HFF-Myc (cell line): ENCODE results near the gene PASK.

Experiments
- DNase-seq: peaks from one replicate; pipeline ENCODE4 v3.0.0-alpha.2; 2011; ENCODE audit warnings: low read depth; ENCODE audit errors: extremely low read depth
- H3K4me3 ChIP-seq: replicated peaks from 2 replicates; pipeline ENCODE4 v1.5.1; 2011; ENCODE audit warnings: low read depth, mild to moderate bottlenecking, control low read depth, low read length
- TF ChIP-seq, protein P1 (sequence below): IDR thresholded peaks from 2 replicates; pipeline ENCODE4 v1.5.1; 2012; ENCODE audit warnings: mild to moderate bottlenecking, low read depth, low read length, control low read depth; ENCODE audit errors: missing control alignments

Gene PASK

GRCh38 chr2:241084856-241085444, 64.3 kb downstream of the PASK start:
- DNase-seq = no peak
- H3K4me3 ChIP-seq = no peak overlapping the region
- TF ChIP-seq, protein P1, sequence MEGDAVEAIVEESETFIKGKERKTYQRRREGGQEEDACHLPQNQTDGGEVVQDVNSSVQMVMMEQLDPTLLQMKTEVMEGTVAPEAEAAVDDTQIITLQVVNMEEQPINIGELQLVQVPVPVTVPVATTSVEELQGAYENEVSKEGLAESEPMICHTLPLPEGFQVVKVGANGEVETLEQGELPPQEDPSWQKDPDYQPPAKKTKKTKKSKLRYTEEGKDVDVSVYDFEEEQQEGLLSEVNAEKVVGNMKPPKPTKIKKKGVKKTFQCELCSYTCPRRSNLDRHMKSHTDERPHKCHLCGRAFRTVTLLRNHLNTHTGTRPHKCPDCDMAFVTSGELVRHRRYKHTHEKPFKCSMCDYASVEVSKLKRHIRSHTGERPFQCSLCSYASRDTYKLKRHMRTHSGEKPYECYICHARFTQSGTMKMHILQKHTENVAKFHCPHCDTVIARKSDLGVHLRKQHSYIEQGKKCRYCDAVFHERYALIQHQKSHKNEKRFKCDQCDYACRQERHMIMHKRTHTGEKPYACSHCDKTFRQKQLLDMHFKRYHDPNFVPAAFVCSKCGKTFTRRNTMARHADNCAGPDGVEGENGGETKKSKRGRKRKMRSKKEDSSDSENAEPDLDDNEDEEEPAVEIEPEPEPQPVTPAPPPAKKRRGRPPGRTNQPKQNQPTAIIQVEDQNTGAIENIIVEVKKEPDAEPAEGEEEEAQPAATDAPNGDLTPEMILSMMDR = no peak

DNA sequence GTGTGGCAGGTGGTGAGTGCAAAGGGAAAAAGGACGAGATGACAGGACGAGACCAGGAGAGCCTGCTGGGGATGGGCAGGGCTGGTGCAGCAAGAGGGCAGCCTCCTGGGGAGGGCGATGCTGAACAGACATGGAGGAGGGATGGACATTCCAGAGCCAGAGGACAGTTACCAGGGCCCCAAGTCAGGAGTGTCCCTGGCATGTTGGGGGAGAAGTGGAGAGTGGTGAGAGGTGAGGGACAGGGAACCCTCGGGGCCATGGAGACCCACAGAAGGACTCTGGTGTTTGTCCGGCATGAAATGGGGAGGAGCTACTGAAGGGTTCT, 66.2 kb downstream of the PASK start:
- TF ChIP-seq, protein P1 = no peak
- no peak overlapping the region for H3K4me3 ChIP-seq
- no peak for DNase-seq

- TF ChIP-seq, protein P1 = no peak
- no peak overlapping the region for H3K4me3 ChIP-seq
- DNase-seq = no peak
These were observed 66.8 kb downstream of the PASK start for GRCh38 chr2:241082341-241083090.

GRCh38 chr2:241081643-241082340, 67.5 kb downstream of the PASK start:
- TF ChIP-seq, protein P1 = no peak
- no peak for DNase-seq
- H3K4me3 ChIP-seq = no peak overlapping the region

DNA sequence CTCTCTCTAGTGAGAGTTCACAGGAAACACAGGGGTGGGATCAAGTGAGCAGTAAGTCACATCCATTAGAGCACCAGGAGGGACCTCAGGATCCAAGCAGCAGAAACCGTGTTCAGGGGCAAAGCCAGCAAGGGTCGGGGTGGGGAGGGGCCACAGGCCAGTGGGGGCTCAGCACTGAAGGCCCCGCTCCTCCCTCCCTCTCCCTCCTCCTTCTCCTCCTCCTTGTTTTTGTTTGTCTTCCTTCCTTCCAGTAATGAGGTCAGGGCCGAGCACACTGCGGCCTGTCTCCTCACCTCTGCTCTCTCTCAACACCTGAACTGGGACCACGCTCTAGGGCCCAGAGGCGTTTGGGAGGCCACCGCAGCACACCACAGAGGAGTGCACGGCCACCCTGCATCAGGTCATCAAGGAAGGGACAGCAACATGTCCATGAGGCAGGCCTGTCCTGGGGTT, 68.1 kb downstream of the PASK start:
- DNase-seq = no peak
- TF ChIP-seq, protein P1 = no peak
- H3K4me3 ChIP-seq = no peak overlapping the region

DNA sequence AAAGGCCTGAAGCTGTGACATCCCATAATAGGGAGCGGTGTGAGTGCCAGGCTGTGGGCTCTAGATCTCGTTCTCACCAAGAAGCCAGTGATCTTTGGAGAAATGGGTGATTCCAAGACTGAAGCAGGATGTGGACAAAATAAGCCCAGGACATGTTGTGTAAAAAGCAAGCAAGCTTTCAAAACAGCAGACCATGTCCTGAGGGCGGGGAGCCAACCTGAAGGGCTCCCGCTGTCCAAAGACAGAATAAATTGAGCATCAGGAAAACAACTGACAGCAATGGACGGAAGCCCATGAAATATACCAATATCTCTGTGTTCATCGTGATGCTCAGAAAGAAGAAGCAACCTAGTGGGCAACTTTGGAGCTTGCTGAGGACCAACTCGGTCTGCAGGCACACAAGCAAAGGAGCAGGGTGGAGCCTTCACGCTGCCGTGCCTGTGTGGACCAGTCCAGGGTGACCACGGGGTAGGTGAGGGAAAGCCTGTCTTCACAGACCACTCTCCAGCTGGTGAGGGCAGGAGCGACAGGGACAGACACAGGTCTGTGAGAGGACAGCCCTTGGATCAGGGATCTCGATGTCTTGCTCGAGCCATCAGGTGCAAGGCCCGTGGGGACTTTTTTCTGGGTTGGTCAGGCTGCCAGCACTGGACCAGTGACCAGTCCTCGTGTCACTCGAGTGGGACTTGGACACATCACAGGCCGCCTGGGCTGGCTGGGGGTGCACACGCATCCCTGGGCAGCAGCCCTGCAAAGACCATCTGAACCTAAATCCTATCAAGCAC, 68.7 kb downstream of the PASK start:
- no peak overlapping the region for H3K4me3 ChIP-seq
- TF ChIP-seq, protein P1 = no peak
- no peak for DNase-seq
